Stimulated activated naive CD8-positive, alpha-beta T cell treated with anti-CD3 and anti-CD28 coated beads, Interleukin-15, amount 100 ng/mL, for 72 hours (primary cell): ENCODE data around the gene CDH10.

Source experiments
- ATAC-seq: fragments of 150-1000 bp; cut with Tn5 transposase; 2 replicates; pipeline ENCODE4 v1.10.0; 2021; ENCODE audit warnings: mild to moderate bottlenecking, moderate library complexity
- DNase-seq, 2 donors: peaks; one replicate each; pipeline ENCODE4 v3.0.0; 2021 to 2022
- H3K27ac Mint-ChIP-seq, 2 donors: one replicate each; pipeline ENCODE4 v1.8.0; 2022; ENCODE audit warnings: mild to moderate bottlenecking in 2 of 2, mixed read lengths in 2 of 2, moderate library complexity in 2 of 2
- H3K27me3 Mint-ChIP-seq: one replicate; pipeline ENCODE4 v1.8.0; 2022; ENCODE audit warnings: mixed read lengths
- H3K4me1 Mint-ChIP-seq: one replicate; pipeline ENCODE4 v1.8.0; 2022; ENCODE audit warnings: mild to moderate bottlenecking, mixed read lengths
- H3K4me3 Mint-ChIP-seq, 2 donors: one replicate each; pipeline ENCODE4 v1.8.0; 2022; ENCODE audit warnings: mild to moderate bottlenecking in 2 of 2, mixed read lengths in 2 of 2, moderate library complexity in 1 of 2
- H3K9me3 Mint-ChIP-seq, 2 donors: one replicate each; pipeline ENCODE4 v1.8.0; 2022; ENCODE audit warnings: mixed read lengths in 2 of 2

Gene CDH10

DNA sequence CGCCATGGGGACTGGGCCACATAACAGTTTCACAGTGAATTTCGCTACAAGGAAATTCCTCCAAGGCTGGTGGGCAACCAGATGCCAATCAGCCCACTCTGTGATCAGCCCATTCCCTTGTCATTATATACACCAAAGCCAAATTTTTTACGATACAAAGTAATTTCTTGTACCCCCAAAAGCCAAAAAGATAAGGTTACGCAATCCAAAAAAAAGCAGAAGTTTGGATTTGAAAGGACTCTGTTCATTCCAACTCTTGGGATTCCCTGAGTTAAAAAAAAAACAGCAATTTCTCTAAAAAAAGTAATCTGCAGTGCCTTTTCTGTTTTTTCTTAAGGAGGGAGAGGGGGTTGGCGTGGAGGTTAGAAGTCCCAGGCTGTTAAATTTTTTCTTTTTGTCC, 166.8 kb downstream of the CDH10 start:
- Mint-ChIP-seq H3K27ac (no peak overlapping the region), H3K9me3 (peaks cover 0 to 6% of the 10 kb centered on the region in 2 donors), H3K27me3 (no peaks in the 10 kb centered on the region), H3K4me1 (no peaks in the 10 kb centered on the region), H3K4me3 (no peak overlapping the region)
- DNase-seq (no peak), ATAC-seq (no peak)

DNA sequence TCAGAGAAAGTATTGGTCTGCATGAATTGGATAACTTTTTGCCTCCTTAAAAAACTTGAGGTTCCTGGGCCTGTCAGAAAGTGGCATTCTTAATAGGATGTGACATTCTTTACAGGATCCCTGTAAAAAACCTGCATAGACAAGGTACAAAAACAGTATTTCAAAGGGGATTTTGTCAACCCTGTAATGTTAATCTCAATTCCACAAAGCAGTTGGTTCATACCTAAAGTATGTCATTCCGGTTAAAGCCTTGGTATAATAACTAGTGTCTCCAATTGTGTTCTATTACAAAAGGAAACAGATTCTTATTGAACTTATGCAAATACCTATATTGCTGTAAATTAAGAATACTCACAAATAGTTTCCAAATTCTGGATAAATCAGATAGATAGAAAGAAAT, 169.7 kb downstream of the CDH10 start:
- Mint-ChIP-seq H3K4me3 (no peak overlapping the region), H3K27me3 (no peaks in the 10 kb centered on the region), H3K27ac (no peak overlapping the region), H3K9me3 (peaks cover 0 to 6% of the 10 kb centered on the region in 2 donors), H3K4me1 (no peaks in the 10 kb centered on the region)
- DNase-seq = no peak
- ATAC-seq = no peak

DNA sequence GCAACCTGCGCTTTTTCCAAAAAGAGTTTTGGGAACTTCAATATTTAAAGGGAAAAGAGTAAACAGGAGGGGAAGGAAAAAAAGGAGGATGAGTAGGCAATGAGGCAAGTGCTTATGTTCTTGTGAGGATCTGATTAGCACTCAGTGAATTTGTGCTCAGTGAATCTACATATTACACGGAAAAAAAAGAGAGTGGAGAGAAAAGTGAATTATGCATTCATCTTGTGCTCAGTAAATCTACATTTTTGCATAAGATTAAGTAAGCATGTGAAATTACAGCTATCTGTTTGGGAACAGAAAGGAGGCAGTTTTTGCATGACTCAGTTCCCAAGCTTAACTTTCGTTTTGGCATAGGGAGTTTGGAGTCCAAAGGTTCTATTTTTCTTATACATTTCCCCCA, 170.1 kb downstream of the CDH10 start:
- DNase-seq = no peak
- Mint-ChIP-seq H3K9me3 (peaks cover 0 to 6% of the 10 kb centered on the region in 2 donors), H3K4me3 (no peak overlapping the region), H3K4me1 (no peaks in the 10 kb centered on the region), H3K27ac (no peak overlapping the region), H3K27me3 (no peaks in the 10 kb centered on the region)
- ATAC-seq = no peak

DNA sequence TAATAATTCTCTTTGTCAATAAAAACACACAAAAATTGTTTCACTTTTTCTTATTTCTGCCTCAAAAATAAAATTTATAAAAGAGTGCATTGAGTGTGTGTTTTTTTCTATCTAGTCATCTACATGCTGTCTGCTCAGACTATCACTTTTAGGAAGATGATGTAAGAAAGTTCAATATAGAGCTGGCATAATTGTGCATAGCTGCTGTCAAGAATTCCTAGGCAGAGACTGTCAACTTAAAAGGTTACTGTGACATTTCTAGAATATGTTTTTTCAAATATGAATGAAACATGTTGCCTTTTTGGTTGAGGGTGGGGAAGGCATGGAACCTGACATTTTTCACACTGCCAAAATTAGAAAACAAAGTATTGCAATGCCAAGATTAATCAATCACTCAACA, 172.3 kb downstream of the CDH10 start:
- DNase-seq = no peak
- no peak overlapping the region for H3K4me3 Mint-ChIP-seq
- H3K27ac Mint-ChIP-seq = no peak overlapping the region
- H3K27me3 Mint-ChIP-seq = no peaks in the 10 kb centered on the region
- H3K9me3 Mint-ChIP-seq = peaks cover 0 to 6% of the 10 kb centered on the region in 2 donors
- H3K4me1 Mint-ChIP-seq = no peaks in the 10 kb centered on the region
- no peak for ATAC-seq

DNA sequence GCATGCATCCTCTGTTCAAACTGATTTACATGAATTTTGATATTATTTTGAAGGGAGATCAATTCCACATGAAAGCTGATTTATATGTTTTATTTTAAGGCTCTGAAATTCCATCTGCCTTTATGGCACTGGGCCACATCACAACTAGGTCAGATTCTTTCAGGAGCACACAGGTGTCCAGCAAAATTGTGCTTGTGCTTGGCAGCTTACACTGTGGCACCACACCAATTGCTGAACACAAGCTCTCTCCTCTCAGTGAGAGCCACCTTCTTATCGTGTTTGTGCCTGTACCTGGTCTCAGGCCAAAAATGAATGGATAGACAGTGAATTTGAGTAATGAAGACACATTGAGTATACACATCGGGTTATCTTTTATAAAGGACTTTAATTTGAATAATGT, 200.4 kb downstream of the CDH10 start:
- no peaks in the 10 kb centered on the region for H3K4me1 Mint-ChIP-seq
- H3K9me3 Mint-ChIP-seq = peaks cover 5 to 7% of the 10 kb centered on the region in 2 donors
- ATAC-seq = no peak
- no peaks in the 10 kb centered on the region for H3K27me3 Mint-ChIP-seq
- no peak overlapping the region for H3K4me3 Mint-ChIP-seq
- no peak for DNase-seq
- no peak overlapping the region for H3K27ac Mint-ChIP-seq

DNA sequence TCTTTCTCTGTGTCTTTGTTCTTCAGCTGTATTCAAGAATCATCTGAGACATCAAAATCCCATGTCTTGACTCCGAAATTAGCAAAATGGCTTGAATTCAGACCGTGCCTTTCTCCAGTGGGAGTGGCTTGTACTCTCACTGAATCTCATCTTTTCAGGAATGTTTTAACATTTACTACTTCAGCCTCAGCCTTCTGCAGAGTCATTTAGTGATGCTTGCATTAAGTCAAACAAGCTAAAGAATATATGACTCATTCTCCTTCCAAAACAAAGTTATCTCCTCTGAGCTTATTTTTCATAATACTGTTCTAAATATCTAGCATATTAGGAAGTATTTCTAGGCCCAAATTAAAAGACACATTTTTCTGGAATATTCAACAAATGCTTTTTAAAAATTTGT, 205.3 kb downstream of the CDH10 start:
- no peaks in the 10 kb centered on the region for H3K27me3 Mint-ChIP-seq
- no peaks in the 10 kb centered on the region for H3K4me1 Mint-ChIP-seq
- no peak for ATAC-seq
- H3K9me3 Mint-ChIP-seq = peaks cover 5 to 7% of the 10 kb centered on the region in 2 donors
- no peak for DNase-seq
- no peak overlapping the region for H3K27ac Mint-ChIP-seq
- no peak overlapping the region for H3K4me3 Mint-ChIP-seq
